K562 (cell line): ENCODE results near the gene MXRA7. TPM values are rescaled to one million over a fixed set of nuclear protein-coding genes. Genes with fewer than 3 reads are reported as not detected.
A peak's percentile ranks its signal among the peaks of the same experiment; 100 is the strongest.

Experiments
- DDX20 ChIP-seq: fragments of 450-650 bp; IDR thresholded peaks from 2 replicates; pipeline ENCODE4 v1.6.1; 2016; ENCODE audit warnings: missing genetic modification characterization, low read depth, mild to moderate bottlenecking, missing compliant biosample characterization, moderate library complexity
- ETS1 ChIP-seq: conservative IDR thresholded peaks from 2 replicates; pipeline ENCODE4 v1.6.1; 2011; ENCODE audit warnings: low read depth, mild to moderate bottlenecking, low read length; ENCODE audit not compliant: control insufficient read depth
- EWSR1 ChIP-seq: fragments of 450-650 bp; IDR thresholded peaks from 2 replicates; pipeline ENCODE4 v1.6.1; 2018; ENCODE audit warnings: borderline replicate concordance, mild to moderate bottlenecking, low read depth, moderate library complexity; ENCODE audit not compliant: partially characterized antibody
- FOXK1 ChIP-seq: sonication (generic); formaldehyde crosslinking; IDR thresholded peaks from 2 replicates; pipeline ENCODE4 v1.8.0; 2022; ENCODE audit warnings: missing genetic modification reagents, mild to moderate bottlenecking, borderline replicate concordance
- FOXK2 ChIP-seq, 2 experiments: fragments of 450-650 bp; IDR thresholded peaks in 1 of 2; conservative IDR thresholded peaks in 1 of 2; 2 replicates each; pipeline ENCODE4 v1.6.1; 2016; ENCODE audit warnings: low read depth in 2 of 2, mild to moderate bottlenecking in 1 of 2
- FOXM1 ChIP-seq, 2 experiments: fragments of 450-650 bp in 1 of 2; sonication (generic) in 1 of 2; formaldehyde crosslinking in 1 of 2; IDR thresholded peaks; 2 replicates each; pipeline versions ENCODE4 v1.6.1 to v1.9.0; 2017 to 2022; ENCODE audit warnings: low read depth in 2 of 2, mild to moderate bottlenecking in 2 of 2, missing genetic modification reagents in 1 of 2, moderate library complexity in 1 of 2
- HCFC1 ChIP-seq: IDR thresholded peaks from 2 replicates; pipeline ENCODE4 v1.6.1; 2012; ENCODE audit warnings: low read depth, low read length, improper control_type of control experiment
- MBD2 ChIP-seq: sonication (generic); IDR thresholded peaks from 2 replicates; pipeline ENCODE4 v1.6.1; 2016; ENCODE audit warnings: low read depth, borderline replicate concordance
- MTA3 ChIP-seq: fragments of 450-650 bp; formaldehyde crosslinking; IDR thresholded peaks from 2 replicates; pipeline ENCODE4 v1.6.1; 2017; ENCODE audit warnings: mild to moderate bottlenecking, borderline replicate concordance
- NFXL1 ChIP-seq: fragments of 450-650 bp; formaldehyde crosslinking; IDR thresholded peaks from 2 replicates; pipeline ENCODE4 v1.4.0; 2021; ENCODE audit warnings: mild to moderate bottlenecking
- PURB ChIP-seq: sonication (generic); formaldehyde crosslinking; IDR thresholded peaks from 2 replicates; pipeline ENCODE4 v1.9.0; 2021; ENCODE audit warnings: low read depth, mild to moderate bottlenecking, missing genetic modification reagents
- RBM15 ChIP-seq: fragments of 200-400 bp; formaldehyde crosslinking; IDR thresholded peaks from 2 replicates; pipeline ENCODE4 v1.6.1; 2018; ENCODE audit warnings: mild to moderate bottlenecking, low read length, moderate library complexity; ENCODE audit not compliant: insufficient read depth
- SMARCC2 ChIP-seq: fragments of 450-650 bp; IDR thresholded peaks from 2 replicates; pipeline ENCODE4 v1.6.1; 2017; ENCODE audit warnings: antibody characterized with exemption, moderate library complexity, mild to moderate bottlenecking, low read depth
- TEAD4 ChIP-seq, 2 experiments: sonication (generic) in 1 of 2; formaldehyde crosslinking in 1 of 2; IDR thresholded peaks; 2 replicates each; pipeline versions ENCODE4 v1.6.1 to v1.8.0; 2012 to 2022; ENCODE audit warnings: borderline replicate concordance in 1 of 2, inconsistent platforms in 1 of 2, low read length in 1 of 2, mild to moderate bottlenecking in 1 of 2, missing genetic modification reagents in 1 of 2
- TFAM ChIP-seq: fragments of 250-450 bp; sonication (Bioruptor Pico); conservative IDR thresholded peaks from 2 replicates; pipeline ENCODE4 v1.5.0; 2021; ENCODE audit warnings: mild to moderate bottlenecking, moderate library complexity
- TRIM28 ChIP-seq: fragments of 450-650 bp; IDR thresholded peaks from 2 replicates; pipeline ENCODE4 v1.6.1; 2017
- ZBTB11 ChIP-seq, 3 experiments: fragments of 200-800 bp in 1 of 3; fragments of 250-450 bp in 1 of 3; fragments of 450-650 bp in 1 of 3; sonication (Bioruptor Pico) in 1 of 3; sonication (Bioruptor generic) in 1 of 3; formaldehyde crosslinking in 1 of 3; IDR thresholded peaks; 2 replicates each; pipeline versions ENCODE4 v1.6.1 to v1.8.0; 2016 to 2022; ENCODE audit warnings: mild to moderate bottlenecking in 2 of 3, missing genetic modification characterization in 2 of 3, missing compliant biosample characterization in 1 of 3, moderate library complexity in 1 of 3
- ZNF717 ChIP-seq: fragments of 250-450 bp; sonication (Bioruptor Pico); IDR thresholded peaks from 2 replicates; pipeline ENCODE4 v1.5.0; 2021
- polyA plus RNA-seq, 8 experiments: library from polyadenylated mRNA; depleted of rRNA in 4 of 8; stranded (reverse) in 5 of 8; unstranded in 3 of 8; fragments of >200 nt; fragmentation: Nextera tagmentation in 2 of 8; fragmentation: Illumina TruSeq in 1 of 8; extraction: Ambion mirVana in 2 of 8; extraction: Trizol in 1 of 8; gene quantifications; 2 replicates each; pipeline versions ENCODE4 v1.2.1 to v1.2.3, GENCODE V29; 2011 to 2014; ENCODE audit warnings: inconsistent platforms in 1 of 8, missing spikeins in 1 of 8
- total RNA-seq, 7 experiments: library from RNA; depleted of rRNA in 6 of 7; stranded (reverse); fragments of >200 nt in 6 of 7; fragmentation: Illumina TruSeq in 2 of 7; extraction: Trizol in 2 of 7; gene quantifications; 2 replicates each; pipeline versions ENCODE4 v1.2.1 to v1.2.3, GENCODE V29; 2011 to 2021; ENCODE audit warnings: low replicate concordance in 1 of 7
- TF ChIP-seq, protein P1 (sequence below): fragments of 450-650 bp; IDR thresholded peaks from one replicate; pipeline ENCODE4 v1.6.1; 2018; ENCODE audit warnings: mild to moderate bottlenecking, moderate library complexity; ENCODE audit not compliant: partially characterized antibody

The MXRA7 gene
- total and polyA plus RNA-seq, 9 of the 15 experiments (the other 6 are each of a cell fraction or from before 2014, with no cell fraction given) = 2.6 to 38.4 (median 14.3) TPM

DNA sequence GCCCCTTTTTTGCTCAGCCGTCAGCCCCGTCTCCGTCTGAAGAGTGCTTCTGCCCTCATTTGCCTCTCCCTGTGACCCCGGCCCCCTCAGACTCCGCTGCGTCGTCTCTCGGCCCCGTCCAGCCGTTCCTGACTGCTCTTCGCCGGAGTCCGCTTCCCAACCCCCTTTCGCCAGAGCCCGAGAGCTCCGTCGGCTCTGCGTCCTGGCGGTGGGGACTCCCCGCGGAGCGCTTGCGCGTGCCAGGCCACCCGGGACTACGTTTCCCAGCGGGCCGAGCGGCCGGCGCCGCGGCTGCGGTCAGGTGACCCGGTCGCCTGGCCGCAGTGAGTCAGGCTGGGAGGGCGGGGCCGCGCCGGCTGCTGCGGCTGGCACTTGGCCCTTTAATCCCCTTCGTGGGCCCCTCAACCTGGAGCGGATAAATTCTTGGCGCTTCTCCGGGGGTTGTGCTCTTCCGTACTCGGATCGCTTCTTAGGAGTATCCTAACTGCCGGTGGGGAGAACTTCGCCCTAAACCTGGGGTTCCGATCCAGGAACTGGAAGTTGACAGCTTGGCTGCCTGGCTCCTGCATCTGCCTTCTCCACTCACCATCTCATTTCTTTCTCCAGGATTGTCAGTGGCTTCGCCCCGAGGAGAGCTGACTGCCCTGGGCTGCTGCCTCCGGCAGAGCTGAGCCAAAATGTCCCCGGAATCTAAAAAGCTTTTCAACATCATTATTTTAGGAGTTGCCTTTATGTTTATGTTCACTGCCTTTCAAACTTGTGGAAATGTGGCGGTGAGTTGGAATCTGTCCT, 27.1 kb upstream of the MXRA7 start, which contains the start of gene MFSD11 (continued):
- peak; percentile 99 for TF ChIP-seq ETS1
- peak in 1 of 3 experiments; percentile 45; a peak in 2 of 6 replicates for TF ChIP-seq ZBTB11 (CRISPR knock-in tag; IDR thresholded peaks at IDR 0.05)
- peak; percentile 67; the same call in 1 of the 2 replicates for TF ChIP-seq MBD2
- TF ChIP-seq FOXK1 (CRISPR knock-in tag) = no peak
- TF ChIP-seq FOXM1 (IDR thresholded peaks at IDR 0.05; ENCODE audit: low read depth) = no peak
- no peak for TF ChIP-seq FOXM1 (CRISPR knock-in tag; IDR thresholded peaks at IDR 0.05; ENCODE audit: low read depth)
- TF ChIP-seq NFXL1 = no peak
- TF ChIP-seq FOXK2 (conservative IDR thresholded peaks at IDR 0.05 in 1 of 2, IDR thresholded peaks at IDR 0.05 in 1 of 2; ENCODE audit: low read depth in 2 of 2) = no peak
- TF ChIP-seq, protein P1, sequence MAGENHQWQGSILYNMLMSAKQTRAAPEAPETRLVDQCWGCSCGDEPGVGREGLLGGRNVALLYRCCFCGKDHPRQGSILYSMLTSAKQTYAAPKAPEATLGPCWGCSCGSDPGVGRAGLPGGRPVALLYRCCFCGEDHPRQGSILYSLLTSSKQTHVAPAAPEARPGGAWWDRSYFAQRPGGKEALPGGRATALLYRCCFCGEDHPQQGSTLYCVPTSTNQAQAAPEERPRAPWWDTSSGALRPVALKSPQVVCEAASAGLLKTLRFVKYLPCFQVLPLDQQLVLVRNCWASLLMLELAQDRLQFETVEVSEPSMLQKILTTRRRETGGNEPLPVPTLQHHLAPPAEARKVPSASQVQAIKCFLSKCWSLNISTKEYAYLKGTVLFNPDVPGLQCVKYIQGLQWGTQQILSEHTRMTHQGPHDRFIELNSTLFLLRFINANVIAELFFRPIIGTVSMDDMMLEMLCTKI = no peak
- no peak for TF ChIP-seq TFAM (CRISPR knock-in tag)
- TF ChIP-seq ZNF717 = no peak
- no peak for TF ChIP-seq SMARCC2
- no peak for TF ChIP-seq PURB
- TF ChIP-seq TEAD4 (IDR thresholded peaks at IDR 0.05; ENCODE audit: low read length) = peak; percentile 10; the same call in 1 of the 2 replicates
- TF ChIP-seq TEAD4 (CRISPR knock-in tag; IDR thresholded peaks at IDR 0.05; ENCODE audit: borderline replicate concordance) = no peak
- no peak for TF ChIP-seq DDX20 (tag)
- TF ChIP-seq TRIM28 = no peak; the same call in 1 of the 2 replicates
- peak; percentile 97 for TF ChIP-seq HCFC1
- no peak; the same call in 1 of the 2 replicates for TF ChIP-seq MTA3
- no peak for TF ChIP-seq EWSR1
- TF ChIP-seq RBM15 = no peak
